HG03135 (cell line): ENCODE data around the gene PTPRM.

ENCODE experiments used
- ATAC-seq: cut with Tn5 transposase; IDR thresholded peaks from one replicate; pipeline ENCODE4 v1.9.1; 2021; ENCODE audit warnings: mild to moderate bottlenecking, moderate library complexity; ENCODE audit not compliant: unreplicated experiment

The PTPRM gene

DNA sequence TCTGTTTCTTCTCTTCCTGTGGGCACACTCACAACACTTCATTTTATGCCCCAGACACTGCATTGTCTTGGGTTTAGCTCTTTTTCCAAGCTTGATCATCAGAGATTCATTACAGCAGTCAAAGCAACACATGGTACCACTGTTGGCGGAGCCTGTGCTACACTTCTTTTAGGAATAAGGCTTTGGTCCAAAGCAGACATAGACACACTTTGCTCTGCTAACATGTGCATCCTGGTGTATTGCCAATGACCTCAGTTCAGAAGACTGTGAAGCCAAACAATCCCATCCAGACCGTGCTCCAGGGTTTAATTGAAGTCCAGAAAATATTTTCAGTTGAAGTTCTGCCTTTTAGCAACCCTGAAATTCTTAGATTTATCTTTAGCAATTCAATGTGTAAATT, 687.5 kb downstream of the PTPRM start:
- ATAC-seq = no peak

DNA sequence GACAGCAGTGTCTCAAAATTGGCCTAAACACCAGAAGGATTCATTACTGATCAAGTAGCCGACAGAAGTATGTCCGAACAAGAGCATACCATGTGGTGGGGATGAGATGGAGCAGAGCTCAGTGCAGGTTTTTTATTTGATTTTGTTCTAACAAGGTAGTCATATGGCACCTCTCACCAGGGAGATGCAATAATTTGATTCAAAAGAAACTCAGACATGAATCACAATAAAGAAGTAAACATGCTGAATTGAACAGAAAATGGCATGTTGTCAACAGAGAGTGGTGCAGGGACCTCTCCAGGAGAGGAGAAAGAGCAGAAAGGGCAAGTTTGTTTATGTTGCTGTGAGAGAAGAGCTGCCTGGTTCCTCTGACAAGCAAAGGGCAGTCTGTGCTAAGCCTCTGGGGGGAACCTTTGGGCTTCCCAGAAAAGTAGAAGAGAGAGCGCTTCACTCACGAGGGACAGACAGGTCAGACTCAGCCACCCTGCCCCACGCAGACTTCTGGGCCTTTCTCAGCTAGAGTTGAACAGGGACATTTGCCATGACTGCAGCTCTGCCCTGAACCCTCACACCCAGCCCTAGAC, 690.8 kb downstream of the PTPRM start:
- ATAC-seq = no peak

DNA sequence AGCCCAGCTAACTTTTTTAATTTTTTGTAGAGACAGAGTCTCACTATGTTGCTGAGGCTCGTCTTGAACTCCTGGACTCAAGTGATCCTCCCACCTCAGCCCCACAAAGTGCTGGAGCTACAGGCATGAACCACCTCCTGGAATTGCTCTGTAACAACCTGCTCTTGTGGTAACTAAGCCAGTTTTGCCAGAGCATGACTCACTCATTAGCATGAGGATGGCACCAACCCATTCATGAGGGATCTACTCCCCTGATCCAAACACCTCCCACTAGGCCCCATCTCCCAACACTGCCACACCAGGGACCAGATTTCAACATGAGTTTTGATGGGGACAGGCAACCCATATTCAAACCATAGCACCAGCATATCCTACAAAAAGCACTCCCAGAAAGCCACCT, 693.2 kb downstream of the PTPRM start:
- ATAC-seq = no peak

DNA sequence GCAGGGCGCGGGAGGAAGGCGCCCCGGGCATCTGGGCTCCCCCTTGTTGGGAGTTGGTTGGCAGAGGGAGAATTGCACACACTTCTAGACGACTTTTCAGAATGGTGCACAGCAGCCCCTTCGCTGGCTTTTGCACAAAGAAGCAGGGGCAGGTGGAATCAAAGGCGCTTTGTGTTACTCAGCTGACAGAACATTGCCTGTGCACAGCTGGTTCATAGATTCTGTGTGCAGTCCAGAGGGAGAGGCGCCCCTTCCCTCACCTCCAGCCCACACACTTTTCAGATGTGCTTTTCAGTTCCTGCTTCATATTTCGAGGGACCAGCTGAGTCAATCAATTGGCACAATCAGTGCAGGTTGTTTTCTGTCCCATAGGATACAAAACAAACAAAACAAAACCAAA, 693.7 kb downstream of the PTPRM start:
- no peak for ATAC-seq

DNA sequence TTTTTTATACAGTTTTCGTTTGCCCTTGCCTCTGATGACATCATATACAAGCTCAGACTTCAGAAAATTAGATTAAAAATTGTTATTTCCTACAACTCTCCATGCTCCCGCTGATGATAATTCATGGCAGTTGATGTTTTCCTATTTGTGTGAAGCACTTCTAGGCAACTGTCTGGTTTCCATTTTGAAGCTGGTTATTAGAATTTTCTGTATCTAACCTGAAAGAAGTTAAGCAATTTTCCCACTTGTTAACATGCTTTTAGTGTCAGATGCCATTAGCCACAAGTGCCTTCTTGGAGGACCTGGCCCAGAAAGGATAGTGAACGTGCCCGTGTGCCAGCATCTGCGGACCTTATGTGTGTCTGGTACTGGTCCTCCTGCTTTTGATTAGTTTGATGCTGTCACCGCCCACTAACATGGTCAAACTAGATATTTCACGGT, 694.6 kb downstream of the PTPRM start:
- ATAC-seq = no peak

DNA sequence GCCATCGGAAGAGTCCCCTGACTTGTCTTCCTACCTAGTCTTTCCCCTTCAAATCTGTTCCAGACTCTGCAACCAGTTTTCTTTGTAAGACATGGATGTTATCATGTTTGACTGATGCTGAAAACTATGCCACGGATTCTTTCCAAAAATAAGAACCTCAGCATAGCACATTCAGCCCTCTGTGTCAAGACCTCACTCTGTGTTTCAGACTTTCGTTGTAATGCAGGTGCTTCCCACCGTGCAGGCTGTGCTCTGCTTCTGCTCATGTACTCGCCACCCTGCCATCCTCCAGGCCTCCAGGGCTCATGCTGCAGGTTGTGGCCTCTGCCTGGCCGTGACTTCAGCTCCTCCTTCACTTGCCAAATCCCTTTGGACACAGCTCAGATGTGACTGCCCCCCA, 695.1 kb downstream of the PTPRM start:
- ATAC-seq = no peak

DNA sequence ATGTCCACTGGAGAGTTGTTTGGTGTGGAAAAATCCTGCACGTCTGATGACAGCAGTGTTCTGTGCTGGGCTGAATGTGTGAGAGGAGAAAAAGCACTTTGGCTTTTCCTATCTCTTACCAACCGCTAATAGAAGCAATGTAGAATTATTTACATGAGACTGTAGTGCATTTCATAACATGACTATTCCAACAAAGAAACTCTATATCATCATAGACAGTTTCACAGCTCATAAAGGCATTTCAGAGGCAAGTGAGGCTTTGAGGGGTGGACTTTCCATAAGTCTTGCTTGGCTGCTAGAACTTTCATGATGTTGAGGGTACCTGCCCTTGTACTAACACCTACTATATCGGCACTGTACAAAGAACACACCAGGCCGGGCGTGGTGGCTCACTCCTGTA, 697.0 kb downstream of the PTPRM start:
- no peak for ATAC-seq

DNA sequence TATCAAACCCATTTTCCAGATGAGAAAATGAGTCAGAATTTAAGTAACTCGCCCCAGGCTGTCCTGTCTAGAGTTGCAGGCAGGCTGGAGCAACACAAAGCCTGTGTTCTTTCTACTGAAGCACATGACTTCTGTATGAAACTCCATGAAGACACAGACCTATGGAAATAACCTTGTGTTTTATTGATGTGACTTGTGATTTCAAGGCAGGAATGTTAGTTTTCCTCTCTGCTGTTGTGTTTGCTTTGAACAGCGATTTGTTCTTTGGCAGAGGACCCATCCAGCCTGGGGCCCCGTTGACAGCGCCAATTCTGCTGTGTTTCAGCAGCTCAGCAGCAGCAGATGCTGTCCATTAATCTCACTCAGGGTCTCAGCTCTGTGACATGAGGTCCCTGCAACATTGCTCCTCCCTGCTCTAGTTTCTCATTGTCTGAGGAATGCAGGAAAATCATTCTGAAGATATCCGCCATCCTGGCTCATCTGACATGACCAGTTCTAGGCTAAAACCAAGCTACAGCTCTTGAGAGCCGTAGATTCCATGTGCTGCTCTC, 697.8 kb downstream of the PTPRM start:
- no peak for ATAC-seq

DNA sequence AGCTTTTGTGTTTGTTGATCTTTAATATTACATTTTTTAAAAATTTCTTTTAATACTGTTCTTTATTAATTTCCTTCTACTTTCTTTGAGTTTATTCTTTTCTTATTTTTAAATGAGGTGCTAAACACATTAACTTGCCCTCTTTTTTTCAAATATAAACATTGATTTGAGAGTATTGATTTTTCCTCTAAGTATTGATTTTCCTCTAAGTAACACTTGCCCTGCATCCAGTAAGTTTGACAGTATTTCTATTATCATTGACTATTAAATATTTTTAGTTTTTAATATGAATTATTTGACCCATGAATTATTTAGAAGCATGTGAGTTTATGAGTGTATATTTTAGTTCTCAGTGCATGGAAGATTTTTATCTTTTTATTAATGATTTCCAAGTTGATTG, 705.1 kb downstream of the PTPRM start:
- no peak for ATAC-seq

DNA sequence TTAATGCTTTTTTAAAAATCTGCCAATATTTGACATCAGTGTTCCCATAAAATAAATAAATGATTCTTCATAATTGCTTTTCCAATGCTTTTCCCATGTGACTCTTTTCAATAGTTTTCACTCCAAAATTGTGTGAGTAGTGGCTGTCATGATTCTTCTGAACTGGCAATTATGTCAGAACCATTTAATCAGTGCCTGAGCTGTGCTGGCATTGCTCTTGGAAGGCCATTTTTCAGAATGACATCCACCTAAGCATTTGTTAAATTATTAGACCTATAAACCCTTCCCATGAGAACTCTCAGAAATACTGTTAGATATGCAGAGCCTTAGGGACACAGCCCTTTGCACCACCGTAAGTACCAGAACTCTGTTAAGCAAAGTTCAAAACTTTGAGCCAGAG, 707.3 kb downstream of the PTPRM start:
- ATAC-seq = no peak

DNA sequence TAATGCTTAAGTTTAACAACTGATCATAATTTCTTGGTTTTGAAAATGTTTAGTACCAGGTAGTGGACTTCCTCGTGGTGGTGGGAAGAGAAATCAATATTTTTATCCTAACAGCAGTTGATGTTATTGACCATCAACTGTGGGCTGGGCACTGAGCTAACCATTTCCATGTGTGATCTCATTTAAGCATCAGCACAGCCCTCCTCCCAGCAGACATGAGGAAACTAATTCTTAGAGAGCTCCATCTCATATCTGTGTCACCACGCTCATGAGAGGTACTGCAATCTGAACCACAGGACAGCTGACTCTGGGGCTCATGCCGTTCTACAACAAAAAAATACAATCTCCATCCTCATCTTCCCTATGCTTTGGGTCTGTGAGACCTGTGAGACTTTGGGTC, 709.3 kb downstream of the PTPRM start:
- ATAC-seq = no peak

DNA sequence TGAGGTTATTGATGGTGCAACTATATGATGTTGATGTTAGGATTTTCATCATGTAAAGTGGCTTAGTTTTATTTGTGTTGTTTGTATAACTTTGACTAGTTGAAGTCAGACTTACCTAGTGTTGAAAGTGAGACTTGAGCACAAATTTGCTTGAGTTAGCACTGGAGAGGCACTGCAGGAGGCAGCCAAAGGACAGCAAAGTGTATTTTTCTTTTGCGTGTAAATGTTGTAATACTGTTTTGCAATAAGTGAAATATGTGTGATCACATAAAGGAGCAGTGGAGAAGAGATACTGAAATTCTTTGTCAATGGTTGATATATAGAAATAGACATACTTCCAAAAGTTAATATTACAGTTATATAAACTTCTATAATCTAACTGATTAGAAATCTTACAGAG, 710.2 kb downstream of the PTPRM start:
- ATAC-seq = no peak

DNA sequence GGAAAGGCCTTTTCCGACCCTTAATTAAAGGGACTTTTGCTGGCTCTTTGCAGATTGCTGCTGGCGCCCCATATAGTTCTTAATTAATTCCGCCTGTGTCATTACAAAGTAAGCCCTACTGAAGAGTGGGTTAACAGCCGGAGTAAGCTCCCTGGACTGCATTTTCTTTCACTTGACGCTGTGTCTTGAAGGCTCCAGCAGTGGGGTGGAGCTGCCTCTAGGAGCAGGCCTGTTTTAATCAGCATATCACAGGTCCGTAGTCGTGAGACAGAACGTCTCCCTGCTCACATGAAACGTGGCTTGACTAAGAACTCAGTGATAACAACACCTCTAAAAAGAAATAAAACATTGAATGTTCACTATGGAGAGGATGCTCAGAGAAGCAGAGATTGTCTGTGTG, 712.2 kb downstream of the PTPRM start:
- ATAC-seq = no peak

DNA sequence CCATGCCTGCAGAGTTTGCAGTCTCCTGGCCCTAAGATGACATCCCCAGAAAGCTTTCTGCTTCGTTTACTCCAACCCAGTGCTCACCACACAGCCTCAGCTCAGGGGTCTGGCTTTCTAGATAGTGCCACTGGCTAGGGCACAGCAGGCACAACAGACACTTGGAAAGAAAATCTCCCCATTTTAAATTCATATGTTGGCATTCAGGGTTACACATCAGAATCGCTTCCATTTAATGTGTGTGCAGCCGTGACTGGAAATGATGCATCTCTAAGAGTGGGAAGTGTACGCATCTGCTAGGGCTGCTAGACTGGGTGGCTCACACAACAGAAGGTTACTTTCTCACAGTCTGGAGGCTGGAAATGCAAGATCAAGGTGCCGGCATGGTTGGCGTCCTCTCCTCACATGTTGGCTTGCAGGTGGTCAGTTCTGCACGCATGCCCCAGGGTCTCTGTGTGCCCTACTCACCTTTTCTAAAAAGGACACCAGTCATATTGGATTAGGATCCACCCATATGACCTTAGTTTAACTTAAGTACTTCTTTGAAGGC, 712.7 kb downstream of the PTPRM start:
- ATAC-seq = no peak

DNA sequence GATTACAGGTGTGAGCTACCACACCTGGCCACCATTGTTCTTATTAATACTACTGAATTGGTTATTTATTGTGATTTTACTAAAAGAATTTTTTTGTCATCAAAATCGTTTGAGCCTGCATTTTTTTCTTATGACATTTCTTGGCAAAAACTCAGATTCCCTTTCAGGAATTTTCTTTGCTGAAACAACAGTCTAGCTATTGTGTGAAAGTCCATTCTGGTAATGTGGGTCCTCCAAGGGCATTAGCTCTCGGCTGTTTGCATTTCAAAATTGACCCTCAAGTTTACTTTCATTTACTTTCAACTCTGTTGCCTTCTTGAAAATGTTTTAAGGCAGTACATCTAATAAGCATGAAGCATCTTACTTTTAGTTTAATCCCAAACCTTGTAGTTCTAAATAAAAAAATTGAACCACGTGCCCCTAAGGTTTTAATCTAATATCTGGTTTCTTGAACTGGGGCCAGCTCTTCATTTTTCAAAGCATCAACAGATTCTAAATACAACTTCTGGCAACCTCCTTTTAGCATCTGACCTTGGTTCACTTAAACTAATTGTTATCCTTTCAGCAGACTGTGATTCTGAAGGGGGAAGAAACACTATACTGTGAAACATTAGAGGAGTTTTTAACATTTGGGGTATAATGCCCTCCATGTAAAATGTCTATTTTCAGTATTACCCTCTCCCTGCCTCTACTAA, 716.9 kb downstream of the PTPRM start:
- ATAC-seq = no peak

DNA sequence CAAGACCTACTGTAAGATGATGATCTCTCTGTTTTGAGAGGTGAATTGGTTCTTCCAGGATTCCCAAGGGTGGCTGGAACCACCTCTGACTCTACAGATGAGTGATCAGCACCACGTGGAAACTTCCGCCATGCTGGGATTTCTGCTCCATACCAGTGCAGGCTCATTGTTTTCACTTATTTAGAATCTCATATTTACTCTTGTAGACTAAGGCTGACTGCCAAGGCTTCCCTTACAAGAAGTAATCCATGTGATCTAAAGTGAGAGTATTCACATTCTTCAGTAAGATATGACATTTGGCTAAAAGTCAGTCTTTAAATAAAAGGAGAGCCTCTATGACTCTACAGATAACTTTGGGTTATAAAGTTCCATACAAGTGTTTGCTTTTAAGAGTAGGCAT, 719.2 kb downstream of the PTPRM start:
- no peak for ATAC-seq

DNA sequence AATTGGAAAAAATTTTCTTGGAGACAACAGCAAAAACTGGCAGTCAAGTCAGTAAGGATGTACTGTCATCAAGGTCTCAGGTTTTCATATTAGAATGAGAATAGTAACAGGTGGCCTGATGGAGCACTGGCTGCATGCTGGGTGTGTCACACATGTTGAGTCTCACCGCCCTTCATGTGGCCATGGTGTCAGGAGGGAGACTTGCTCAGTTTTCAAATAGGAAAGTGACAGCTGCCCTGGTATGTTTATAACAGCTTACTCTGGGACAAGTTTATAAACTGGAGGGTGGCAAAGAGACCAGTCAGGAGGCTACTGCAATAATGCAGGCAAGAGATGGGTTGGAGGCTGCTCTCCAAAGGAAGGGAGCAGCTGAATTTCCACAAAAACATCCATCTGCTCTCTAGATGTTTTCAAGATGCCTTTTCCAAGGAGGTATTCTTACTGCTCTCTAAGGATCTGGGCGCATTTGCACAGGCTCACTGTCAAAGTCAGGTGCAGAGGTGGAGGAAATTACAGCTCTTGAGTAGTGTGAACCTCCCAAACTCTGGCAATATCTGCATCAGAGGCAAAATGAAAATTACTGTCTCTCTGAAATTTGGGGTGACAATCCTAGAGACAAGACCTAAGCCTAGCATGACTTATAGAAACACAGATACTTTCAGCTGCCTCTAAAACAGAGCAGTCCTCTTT, 720.2 kb downstream of the PTPRM start:
- no peak for ATAC-seq

DNA sequence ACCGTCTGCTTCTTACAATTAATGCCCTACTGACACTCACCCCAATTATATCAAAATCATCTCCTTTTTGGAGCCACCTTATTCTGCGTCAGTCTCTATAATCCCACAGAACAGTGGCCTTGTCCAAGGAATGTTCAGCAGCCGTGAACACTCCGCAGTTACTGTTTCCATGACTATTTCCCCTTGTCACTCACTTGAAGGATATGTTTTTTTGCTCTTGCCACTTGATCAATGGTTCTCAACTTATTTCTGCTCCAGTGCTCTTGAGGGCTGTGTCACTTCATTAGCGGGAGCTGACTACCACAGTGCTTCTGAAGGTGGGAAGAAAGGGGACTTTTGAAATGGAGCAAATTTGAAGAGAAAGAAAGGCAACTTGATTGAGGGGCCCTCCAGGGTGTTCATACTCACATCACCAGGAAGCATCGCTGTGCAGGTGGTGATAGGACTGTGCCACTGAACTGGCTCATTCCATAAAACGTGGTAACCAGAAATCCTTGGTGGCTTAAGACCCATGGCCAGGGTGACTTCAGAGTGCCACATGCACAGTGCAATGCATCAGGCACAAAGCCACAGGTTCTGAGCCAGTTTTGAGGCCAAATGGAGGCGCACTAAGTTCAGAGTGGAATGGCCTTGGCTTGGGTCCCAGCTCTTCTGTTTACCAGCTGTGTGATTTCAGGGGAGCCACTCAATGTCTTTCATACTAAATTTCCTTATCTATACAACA, 721.5 kb downstream of the PTPRM start:
- no peak for ATAC-seq

DNA sequence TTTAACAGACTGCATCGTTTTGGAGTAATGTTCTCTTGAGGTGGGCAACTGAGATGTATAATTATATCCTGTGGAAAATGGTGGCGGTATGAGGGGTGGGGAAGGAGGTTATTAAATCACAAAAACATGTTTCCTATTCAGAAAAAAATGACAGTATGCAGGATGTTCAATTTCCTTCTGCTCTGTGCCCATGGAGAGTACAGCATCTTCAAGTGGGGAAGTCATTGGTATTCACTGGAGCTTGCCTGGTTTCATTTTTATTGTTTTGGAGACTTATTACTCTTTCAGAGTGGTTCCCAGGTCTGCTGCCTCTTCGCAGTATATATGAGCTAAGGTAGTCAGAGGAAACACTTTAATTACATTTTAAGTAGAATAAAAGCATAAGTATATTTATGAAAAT, 723.3 kb downstream of the PTPRM start:
- no peak for ATAC-seq

DNA sequence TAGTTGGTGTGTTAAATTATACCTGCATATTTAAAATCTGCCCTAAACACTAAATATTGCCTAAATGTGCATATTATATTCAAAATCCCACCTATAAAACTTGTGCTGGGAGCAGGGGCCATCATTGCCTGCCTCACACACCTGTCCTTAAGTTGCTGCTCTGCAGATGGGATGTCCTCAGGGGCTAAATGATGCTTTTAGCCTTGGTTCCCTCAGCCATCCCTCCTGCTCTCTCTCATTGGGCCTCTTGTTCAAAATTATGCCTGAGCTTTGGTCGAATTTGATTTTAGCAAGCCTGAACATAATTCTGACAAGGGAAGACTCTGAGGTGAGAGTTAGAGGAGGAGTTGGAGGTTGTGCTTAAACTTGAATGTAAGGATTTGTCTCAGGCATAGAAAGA, 723.8 kb downstream of the PTPRM start:
- no peak for ATAC-seq

DNA sequence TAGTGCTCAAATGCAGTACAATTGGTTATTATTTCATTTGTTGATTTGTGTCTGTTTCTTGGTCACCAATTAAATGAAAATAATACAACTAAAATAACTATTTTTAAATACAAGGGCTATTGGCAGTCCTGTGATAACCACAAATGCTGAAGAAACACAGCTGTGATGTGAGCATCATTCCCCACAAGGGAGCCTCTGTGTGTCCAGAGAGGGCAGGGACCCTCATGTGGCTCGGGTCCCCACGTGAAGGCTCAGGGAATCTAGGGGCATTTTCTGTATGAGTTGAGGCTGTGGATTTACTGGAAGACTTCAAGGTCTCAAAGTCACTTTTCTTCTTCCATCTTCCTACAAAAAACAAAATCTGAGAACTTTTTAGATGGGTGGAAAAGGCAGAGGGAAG, 726.1 kb downstream of the PTPRM start:
- ATAC-seq = no peak
